ENCODE measurements around the gene SZRD1.

SZRD1 gene

DNA sequence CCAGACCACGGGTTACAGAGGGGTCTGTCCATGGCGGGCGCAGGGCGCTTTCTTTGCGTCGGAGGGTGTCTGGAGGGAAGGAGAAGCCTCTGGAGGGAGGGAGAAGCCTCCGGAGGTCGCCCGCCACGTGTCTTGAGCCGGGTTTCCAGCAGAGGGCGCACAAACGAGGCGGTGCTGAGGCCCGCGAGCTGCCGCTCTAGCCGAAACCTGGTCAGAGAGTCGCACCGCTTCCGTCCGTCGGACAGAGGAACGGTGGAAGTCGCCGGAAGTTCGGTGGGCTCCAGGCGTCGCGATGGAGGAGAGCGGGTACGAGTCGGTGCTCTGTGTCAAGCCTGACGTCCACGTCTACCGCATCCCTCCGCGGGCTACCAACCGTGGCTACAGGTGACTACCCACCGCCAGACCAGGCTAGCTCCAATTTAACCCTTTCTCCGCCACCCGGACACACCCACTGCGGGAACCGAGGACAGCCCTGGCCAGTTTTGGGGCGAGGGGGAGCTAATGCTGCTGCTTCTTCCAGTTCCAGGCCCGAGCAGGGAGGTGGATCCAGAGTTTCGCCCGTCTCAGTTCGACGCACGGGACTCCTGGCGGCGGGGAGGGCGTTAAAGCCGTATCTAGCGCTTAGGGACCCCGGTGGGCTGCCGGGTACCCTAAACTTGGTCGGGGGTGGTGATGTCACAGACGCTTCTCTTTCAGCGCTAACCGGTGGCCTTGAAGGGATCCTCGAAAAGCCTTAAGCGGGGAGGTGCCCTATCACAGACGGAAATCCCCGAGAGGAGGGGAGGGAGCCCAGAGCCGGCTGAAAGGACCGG, 73.6 kb downstream of the SZRD1 start, which contains the start of gene NECAP2:
TSS of gene NECAP2 (plus strand) at position 255 of the 812 bp plus-strand sequence. CDS start at position 293, 38 bp downstream.
- H3K4me3 ChIP-seq, result peak within 1 kb of the TSS; percentile 79 to 95
- intact Hi-C loops (cut with DNase I; ENCODE audit: low total_unique reads), result no loop called here

DNA sequence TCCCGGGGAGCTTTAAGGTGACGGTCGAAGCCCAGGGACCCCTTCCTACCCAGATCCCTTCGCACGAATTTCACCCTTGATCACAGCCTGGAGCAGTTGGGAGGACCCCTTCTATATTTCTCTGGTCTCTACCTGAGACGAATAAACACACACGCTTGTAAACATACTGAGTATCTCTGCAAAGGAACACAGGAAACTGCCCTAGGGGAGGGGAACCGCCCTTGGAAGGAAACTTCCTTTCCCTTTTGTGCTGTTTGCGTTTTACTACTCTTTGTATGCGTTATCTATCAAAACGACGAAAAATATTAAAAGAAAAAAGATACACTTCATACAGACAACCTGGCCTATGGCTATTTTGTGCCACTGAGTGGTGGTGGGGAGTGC, 74.2 kb downstream of the SZRD1 start:
- intact Hi-C loops (cut with DNase I; ENCODE audit: low total_unique reads), result no loop called here
- Histone ChIP-seq H3K27me3 (no peaks in the 10 kb centered on the region), H3K36me3 (peaks cover 12 to 30% (median 23%) of the 10 kb centered on the region in 3 donors), H3K4me1 (peaks cover 4 to 33% (median 18%) of the 10 kb centered on the region in 4 donors), H3K9me3 (no peaks in the 10 kb centered on the region), H3K4me3 (peak overlapping the region; percentile 79 to 95), H3K27ac (peak overlapping the region; percentile 78 to 79)
- TF ChIP-seq, protein P1, sequence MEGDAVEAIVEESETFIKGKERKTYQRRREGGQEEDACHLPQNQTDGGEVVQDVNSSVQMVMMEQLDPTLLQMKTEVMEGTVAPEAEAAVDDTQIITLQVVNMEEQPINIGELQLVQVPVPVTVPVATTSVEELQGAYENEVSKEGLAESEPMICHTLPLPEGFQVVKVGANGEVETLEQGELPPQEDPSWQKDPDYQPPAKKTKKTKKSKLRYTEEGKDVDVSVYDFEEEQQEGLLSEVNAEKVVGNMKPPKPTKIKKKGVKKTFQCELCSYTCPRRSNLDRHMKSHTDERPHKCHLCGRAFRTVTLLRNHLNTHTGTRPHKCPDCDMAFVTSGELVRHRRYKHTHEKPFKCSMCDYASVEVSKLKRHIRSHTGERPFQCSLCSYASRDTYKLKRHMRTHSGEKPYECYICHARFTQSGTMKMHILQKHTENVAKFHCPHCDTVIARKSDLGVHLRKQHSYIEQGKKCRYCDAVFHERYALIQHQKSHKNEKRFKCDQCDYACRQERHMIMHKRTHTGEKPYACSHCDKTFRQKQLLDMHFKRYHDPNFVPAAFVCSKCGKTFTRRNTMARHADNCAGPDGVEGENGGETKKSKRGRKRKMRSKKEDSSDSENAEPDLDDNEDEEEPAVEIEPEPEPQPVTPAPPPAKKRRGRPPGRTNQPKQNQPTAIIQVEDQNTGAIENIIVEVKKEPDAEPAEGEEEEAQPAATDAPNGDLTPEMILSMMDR (IDR thresholded peaks at IDR 0.05), result no peak
- no peak for DNase-seq

More for the DNA sequence above, 73.6 kb downstream of the SZRD1 start, which contains the start of gene NECAP2:
- Histone ChIP-seq H3K27me3 (no peaks in the 10 kb centered on the region), H3K27ac (peak within 1 kb of the TSS; percentile 78 to 79), H3K9me3 (no peaks in the 10 kb centered on the region), H3K36me3 (peaks cover 8 to 24% (median 23%) of the 10 kb centered on the region in 3 donors), H3K4me1 (peaks cover 4 to 33% (median 18%) of the 10 kb centered on the region in 4 donors)
- peak; percentile 88 to 95 for DNase-seq
- TF ChIP-seq, protein P1 (IDR thresholded peaks at IDR 0.05), result peak; percentile 86 to 90

DNA sequence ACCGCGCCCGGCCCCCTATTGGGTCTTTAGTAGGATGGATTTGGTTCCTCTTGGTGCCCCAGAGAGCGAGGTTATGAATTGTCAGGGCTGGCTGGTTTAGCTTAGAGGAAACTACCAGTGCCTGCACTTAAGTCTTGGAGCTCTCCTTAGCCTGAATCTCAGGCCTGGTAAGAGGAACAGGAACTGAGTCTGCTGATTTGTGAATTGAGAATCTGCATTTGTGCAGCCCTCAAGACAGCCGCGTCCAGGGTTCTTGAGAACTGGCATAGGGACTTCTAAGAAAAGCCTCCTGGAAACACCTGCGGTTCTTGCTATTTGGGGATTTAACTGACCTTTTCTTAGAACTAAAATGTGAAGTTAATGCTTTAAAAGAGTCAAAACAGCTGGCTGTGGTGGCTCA, 75.2 kb downstream of the SZRD1 start:
- Histone ChIP-seq H3K27me3 (no peaks in the 10 kb centered on the region), H3K36me3 (peaks cover 12 to 40% (median 23%) of the 10 kb centered on the region in 3 donors), H3K4me3 (no peak overlapping the region), H3K27ac (no peak overlapping the region), H3K4me1 (peaks cover 4 to 33% (median 18%) of the 10 kb centered on the region in 4 donors), H3K9me3 (no peaks in the 10 kb centered on the region)
- intact Hi-C loops (cut with DNase I; ENCODE audit: low total_unique reads), result no loop called here
- DNase-seq, result peak in 1 of 2 donors; percentile 27
- TF ChIP-seq, protein P1 (IDR thresholded peaks at IDR 0.05), result no peak

DNA sequence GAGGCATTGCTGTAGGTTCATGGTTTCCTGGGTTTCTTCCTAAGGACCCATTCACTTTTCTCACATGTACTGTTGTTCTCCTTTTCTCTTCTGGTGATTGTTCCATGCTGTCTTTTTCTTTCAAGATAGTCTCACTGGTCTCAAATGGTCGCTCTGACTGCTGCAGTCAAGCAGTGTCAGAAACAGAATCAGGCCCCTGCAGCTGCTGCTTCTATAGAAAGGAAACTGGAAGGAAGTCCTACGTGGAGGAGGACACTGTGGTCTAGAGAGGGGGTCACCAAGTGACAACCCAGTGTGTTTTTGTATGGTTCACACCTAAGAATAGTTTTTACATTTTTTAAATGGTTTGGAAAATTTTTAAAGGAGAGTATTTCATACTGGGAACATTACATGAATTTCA, 75.9 kb downstream of the SZRD1 start:
- H3K27me3 ChIP-seq, result no peaks in the 10 kb centered on the region
- peaks cover 4 to 33% (median 18%) of the 10 kb centered on the region in 4 donors for H3K4me1 ChIP-seq
- TF ChIP-seq, protein P1 (IDR thresholded peaks at IDR 0.05), result no peak
- no peak for DNase-seq
- H3K4me3 ChIP-seq, result no peak overlapping the region
- no peaks in the 10 kb centered on the region for H3K9me3 ChIP-seq
- H3K27ac ChIP-seq, result no peak overlapping the region
- peaks cover 17 to 47% (median 28%) of the 10 kb centered on the region in 3 donors for H3K36me3 ChIP-seq
- intact Hi-C loops (cut with DNase I; ENCODE audit: low total_unique reads), result no loop called here

DNA sequence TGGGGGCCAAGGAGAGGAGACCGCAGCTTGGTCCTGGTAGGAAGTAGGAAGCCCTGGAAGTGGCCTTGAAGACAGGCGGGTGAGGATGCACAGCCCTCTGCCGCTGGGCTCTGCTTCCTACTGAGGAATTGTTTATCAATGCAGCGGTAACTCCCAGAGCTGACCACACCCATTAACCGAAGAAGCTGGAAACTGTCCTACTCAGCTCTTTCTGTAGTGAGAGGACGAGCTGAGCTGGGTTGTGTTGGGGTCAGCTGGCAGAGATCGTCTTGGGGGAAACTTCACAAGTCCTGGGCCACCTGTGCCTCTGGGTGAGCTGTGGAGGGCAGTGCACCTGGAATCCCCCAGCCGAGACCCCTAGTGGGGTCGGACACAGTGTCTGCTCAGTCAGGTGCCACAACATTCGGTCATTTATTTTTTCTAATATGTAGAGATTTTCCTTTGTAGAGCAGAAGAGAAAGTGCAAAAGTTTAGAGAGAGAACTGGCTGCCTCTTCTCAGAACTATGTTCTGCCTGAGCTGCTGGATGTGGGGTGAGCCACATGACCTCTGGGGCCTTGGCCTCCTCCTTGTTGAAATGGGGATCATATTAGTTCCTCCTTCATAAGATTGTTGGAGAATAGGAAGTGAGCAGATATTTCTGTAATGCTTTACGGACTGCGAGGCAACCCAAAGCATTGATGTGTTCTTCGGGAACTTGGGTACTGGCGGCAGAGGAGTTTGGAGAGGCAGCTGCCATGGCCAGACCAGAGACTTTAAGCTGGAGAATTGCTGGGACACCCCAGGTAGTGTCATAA, 77.1 kb downstream of the SZRD1 start:
- H3K36me3 ChIP-seq, result peaks cover 25 to 59% (median 40%) of the 10 kb centered on the region in 3 donors
- H3K27ac ChIP-seq, result no peak overlapping the region
- H3K4me1 ChIP-seq, result peaks cover 4 to 33% (median 18%) of the 10 kb centered on the region in 4 donors
- no peaks in the 10 kb centered on the region for H3K9me3 ChIP-seq
- TF ChIP-seq, protein P1 (IDR thresholded peaks at IDR 0.05), result no peak
- H3K4me3 ChIP-seq, result no peak overlapping the region
- intact Hi-C loops (cut with DNase I; ENCODE audit: low total_unique reads), result no loop called here
- H3K27me3 ChIP-seq, result no peaks in the 10 kb centered on the region
- peak in 1 of 2 donors; percentile 31 for DNase-seq
